Lower leg skin (tissue), 4 donors: ENCODE measurements around the gene PPM1B. TPM values are rescaled to one million over a fixed set of nuclear protein-coding genes. Genes with fewer than 3 reads are reported as not detected.
"Not testable (repeated sequence)": the region's sequence is repeated elsewhere in the genome, so short reads cannot be mapped to it uniquely, and the experiment has no call there.

ENCODE experiments used
- DNase-seq, 2 donors: peaks; one replicate each; pipeline ENCODE4 v3.0.0-alpha.2; 2019; ENCODE audit warnings: low spot score in 2 of 2
- H3K4me3 ChIP-seq: fragments of 200-600 bp; sonication (generic); 2 replicates; pipeline ENCODE4 v1.5.1; 2017; ENCODE audit warnings: mild to moderate bottlenecking, low read depth; ENCODE audit not compliant: poor library complexity, severe bottlenecking
- POLR2A ChIP-seq, 2 donors: fragments of 450-650 bp; IDR thresholded peaks; one replicate each; pipeline ENCODE4 v1.6.1; 2016 to 2017; ENCODE audit warnings: antibody characterized with exemption in 2 of 2, mild to moderate bottlenecking in 1 of 2, moderate library complexity in 1 of 2
- WGBS, 2 donors: methylation state at CpG; one replicate each; pipeline ENCODE4 v1.1.5; 2018; 5-methylcytosine and 5-hydroxymethylcytosine counted together
- intact Hi-C: fragments of 100-400 bp; cut with DNase I; formaldehyde crosslinking; loops from one replicate; pipeline ENCODE4 v1.15.0; 2023; ENCODE audit warnings: low total_unique reads
- total RNA-seq, 4 donors: library from RNA; depleted of rRNA; stranded (reverse); fragments of >200 nt; gene quantifications; one replicate each; pipeline ENCODE4 v1.1.0, GENCODE V29; 2016
- TF ChIP-seq, protein P1 (sequence below), 3 donors: fragments of 450-650 bp; IDR thresholded peaks; one replicate each; pipeline ENCODE4 v1.5.1; 2016; ENCODE audit warnings: antibody characterized with exemption in 3 of 3, mild to moderate bottlenecking in 3 of 3, moderate library complexity in 2 of 3

Gene PPM1B
- total RNA-seq, 4 donors from 2014 or later: 24.2 to 40.2 (median 35.9) TPM

GRCh38 chr2:44246840-44247369 is 78.2 kb downstream of the PPM1B start:
- TF ChIP-seq, protein P1, sequence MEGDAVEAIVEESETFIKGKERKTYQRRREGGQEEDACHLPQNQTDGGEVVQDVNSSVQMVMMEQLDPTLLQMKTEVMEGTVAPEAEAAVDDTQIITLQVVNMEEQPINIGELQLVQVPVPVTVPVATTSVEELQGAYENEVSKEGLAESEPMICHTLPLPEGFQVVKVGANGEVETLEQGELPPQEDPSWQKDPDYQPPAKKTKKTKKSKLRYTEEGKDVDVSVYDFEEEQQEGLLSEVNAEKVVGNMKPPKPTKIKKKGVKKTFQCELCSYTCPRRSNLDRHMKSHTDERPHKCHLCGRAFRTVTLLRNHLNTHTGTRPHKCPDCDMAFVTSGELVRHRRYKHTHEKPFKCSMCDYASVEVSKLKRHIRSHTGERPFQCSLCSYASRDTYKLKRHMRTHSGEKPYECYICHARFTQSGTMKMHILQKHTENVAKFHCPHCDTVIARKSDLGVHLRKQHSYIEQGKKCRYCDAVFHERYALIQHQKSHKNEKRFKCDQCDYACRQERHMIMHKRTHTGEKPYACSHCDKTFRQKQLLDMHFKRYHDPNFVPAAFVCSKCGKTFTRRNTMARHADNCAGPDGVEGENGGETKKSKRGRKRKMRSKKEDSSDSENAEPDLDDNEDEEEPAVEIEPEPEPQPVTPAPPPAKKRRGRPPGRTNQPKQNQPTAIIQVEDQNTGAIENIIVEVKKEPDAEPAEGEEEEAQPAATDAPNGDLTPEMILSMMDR (IDR thresholded peaks at IDR 0.05): no peak
- no peak for TF ChIP-seq POLR2A (IDR thresholded peaks at IDR 0.05)
- no peak for DNase-seq
- intact Hi-C loops: no loop called here
- 90% methylated on average over 3 of the region's 3 CpGs for WGBS, 2 donors
- no peak overlapping the region for H3K4me3 ChIP-seq

DNA sequence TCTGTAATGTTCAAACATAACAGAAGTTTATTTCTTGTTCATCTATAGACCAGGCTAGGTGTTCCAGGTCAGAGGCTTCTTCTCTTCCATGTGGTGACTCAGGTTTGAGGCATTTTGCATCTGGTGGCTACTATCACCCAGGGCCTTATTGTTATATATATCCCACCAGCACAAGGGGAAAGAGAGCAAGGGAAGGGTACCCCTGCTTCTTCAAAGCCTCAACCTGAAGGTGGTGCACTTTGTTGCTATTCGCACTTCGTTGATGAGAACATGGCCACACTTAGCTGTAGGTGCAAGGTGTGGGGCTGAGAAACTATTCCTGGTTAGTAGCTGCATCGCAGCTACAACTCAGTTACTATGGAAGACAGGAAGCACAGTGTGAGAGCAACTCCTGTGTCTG is 79.2 kb downstream of the PPM1B start:
- no peak for DNase-seq
- TF ChIP-seq POLR2A (IDR thresholded peaks at IDR 0.05): no peak
- TF ChIP-seq, protein P1 (IDR thresholded peaks at IDR 0.05): no peak
- 88 to 91% methylated on average over 3 of the region's 3 CpGs for whole genome bisulfite sequencing, 2 donors
- no peak overlapping the region for H3K4me3 ChIP-seq
- intact Hi-C loops: no loop called here

DNA sequence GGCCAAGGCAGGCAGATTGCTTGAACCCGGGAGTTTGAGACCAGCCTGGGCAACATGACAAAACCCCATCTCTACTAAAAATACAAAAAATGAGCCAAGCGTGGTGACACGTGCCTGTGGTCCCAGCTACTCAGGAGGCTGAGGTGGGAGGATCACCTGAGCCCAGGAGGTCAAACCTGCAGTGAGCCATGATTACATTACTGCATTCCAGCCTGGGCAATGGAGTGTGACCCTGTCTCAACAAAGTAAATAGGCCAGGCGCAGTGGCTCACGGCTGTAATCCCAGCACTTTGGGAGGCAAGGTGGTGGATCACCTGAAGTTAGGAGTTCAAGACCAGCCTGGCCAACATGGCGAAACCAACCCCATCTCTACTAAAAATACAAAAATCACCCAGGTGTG is 80.6 kb downstream of the PPM1B start:
- WGBS, 2 donors: 90 to 95% methylated on average over 6 of the region's 6 CpGs
- intact Hi-C loops, H3K4me3 ChIP-seq, DNase-seq: not testable (repeated sequence)

DNA sequence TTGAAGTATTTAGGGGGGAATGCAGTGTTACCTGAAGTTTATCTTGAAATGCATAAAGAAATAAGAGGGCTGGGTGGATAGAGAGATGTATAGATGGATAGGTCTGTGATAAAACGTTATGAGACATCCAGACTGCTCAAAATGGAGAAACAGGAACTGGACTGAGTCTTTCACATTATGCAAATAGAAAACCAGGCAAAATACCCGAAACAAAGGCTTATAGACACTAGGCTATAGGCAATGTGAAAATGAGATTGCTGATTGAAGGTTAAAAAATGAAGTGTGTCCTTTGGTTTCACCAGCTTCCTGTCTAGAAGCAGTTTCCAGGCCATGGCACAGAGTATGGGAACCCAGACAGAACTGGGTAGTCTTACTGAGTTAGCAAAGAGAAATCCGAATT is 81.7 kb downstream of the PPM1B start:
- TF ChIP-seq POLR2A (IDR thresholded peaks at IDR 0.05): no peak
- TF ChIP-seq, protein P1 (IDR thresholded peaks at IDR 0.05): no peak
- WGBS, 2 donors: 72 to 75% methylated on average over 3 of the region's 3 CpGs
- DNase-seq: no peak
- no peak overlapping the region for H3K4me3 ChIP-seq
- intact Hi-C loops: no loop called here

DNA sequence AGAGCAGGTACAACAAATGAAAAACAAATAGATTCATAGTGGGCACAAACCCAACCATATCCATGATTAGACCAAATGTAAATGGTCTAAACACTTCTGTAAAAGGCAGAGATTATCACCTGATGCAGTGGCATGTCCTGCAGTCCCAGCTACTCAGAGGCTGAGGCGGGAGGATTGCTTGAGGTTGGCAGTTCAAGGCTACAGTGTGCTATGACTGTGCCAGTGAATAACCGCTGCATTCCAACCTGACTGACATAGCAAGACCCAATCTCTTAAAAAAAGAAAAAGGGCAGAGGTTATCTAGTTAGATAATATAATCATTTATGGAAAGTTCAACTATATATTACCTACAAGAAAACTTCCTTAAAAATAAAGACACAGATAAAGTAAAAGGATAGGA is 85.3 kb downstream of the PPM1B start:
- no peak for TF ChIP-seq POLR2A (IDR thresholded peaks at IDR 0.05)
- TF ChIP-seq, protein P1 (IDR thresholded peaks at IDR 0.05): no peak
- intact Hi-C loops: no loop called here
- DNase-seq: no peak
- H3K4me3 ChIP-seq: no peak overlapping the region
- WGBS, 2 donors: 98% methylated on average over 2 of the region's 2 CpGs

- DNase-seq, intact Hi-C loops, H3K4me3 ChIP-seq: not testable (repeated sequence)
- 89 to 94% methylated on average over 3 of the region's 3 CpGs for whole genome bisulfite sequencing, 2 donors
Observed at GRCh38 chr2:44255704-44256103, 87.0 kb downstream of the PPM1B start.

DNA sequence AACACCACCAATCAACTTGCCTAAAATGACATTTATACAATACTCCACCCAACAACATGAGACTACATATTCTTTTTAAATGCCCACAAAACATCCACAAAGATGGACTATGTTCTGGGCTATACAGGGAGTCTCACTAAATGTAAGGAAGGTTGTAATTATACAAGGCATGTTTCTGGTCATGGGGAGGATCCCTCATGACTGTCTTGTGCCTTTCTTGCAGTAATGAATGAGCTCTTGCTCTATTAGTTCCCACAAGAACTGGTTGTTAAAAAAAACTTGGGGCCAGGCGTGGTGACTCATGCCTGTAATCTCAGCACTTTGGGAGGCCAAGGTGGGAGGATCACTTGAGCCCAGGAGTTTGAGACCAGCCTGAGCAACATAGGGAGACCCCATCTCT is 89.1 kb downstream of the PPM1B start:
- 94 to 95% methylated on average over 1 of the region's 1 CpG for WGBS, 2 donors

More for the DNA sequence above, 89.1 kb downstream of the PPM1B start:
- intact Hi-C loops, DNase-seq, H3K4me3 ChIP-seq: not testable (repeated sequence)
